ENCODE results near the gene HECTD2.
"Not testable (repeated sequence)": the region's sequence is repeated elsewhere in the genome, so short reads cannot be mapped to it uniquely, and the experiment has no call there.

HECTD2 gene

GRCh38 chr10:91412354-91413087, 2.4 kb downstream of the HECTD2 start:
- no peak for DNase-seq

GRCh38 chr10:91415816-91416215, 5.7 kb downstream of the HECTD2 start:
- no peak for DNase-seq

GRCh38 chr10:91416339-91416855, 6.3 kb downstream of the HECTD2 start:
- DNase-seq = no peak

GRCh38 chr10:91418416-91418815, 8.3 kb downstream of the HECTD2 start:
- DNase-seq = no peak

- DNase-seq = no peak
Measured at GRCh38 chr10:91420868-91421267, 10.7 kb downstream of the HECTD2 start.

- DNase-seq = no peak
Measured at GRCh38 chr10:91422915-91423314, 12.8 kb downstream of the HECTD2 start.

- no peak for DNase-seq
Measured at GRCh38 chr10:91424016-91424415, 13.9 kb downstream of the HECTD2 start.

GRCh38 chr10:91432175-91432574, 22.0 kb downstream of the HECTD2 start:
- DNase-seq = no peak

- DNase-seq = no peak
Measured at GRCh38 chr10:91433620-91434019, 23.5 kb downstream of the HECTD2 start.

GRCh38 chr10:91434041-91434440, 23.9 kb downstream of the HECTD2 start:
- no peak for DNase-seq

- no peak for DNase-seq
Measured at GRCh38 chr10:91435241-91435640, 25.1 kb downstream of the HECTD2 start.

GRCh38 chr10:91438228-91438627, 28.1 kb downstream of the HECTD2 start:
- DNase-seq = not testable (repeated sequence)

- DNase-seq = no peak
Measured at GRCh38 chr10:91444211-91445182, 34.4 kb downstream of the HECTD2 start.

- DNase-seq = no peak
Measured at GRCh38 chr10:91452063-91452462, 41.9 kb downstream of the HECTD2 start.

- DNase-seq = no peak
Measured at GRCh38 chr10:91453535-91453934, 43.4 kb downstream of the HECTD2 start.

- DNase-seq = not testable (repeated sequence)
Measured at GRCh38 chr10:91455135-91455534, 45.0 kb downstream of the HECTD2 start.

GRCh38 chr10:91460681-91461080, 50.5 kb downstream of the HECTD2 start:
- no peak for DNase-seq

- no peak for DNase-seq
Measured at GRCh38 chr10:91462423-91462822, 52.3 kb downstream of the HECTD2 start.

- no peak for DNase-seq
Measured at GRCh38 chr10:91464500-91464899, 54.4 kb downstream of the HECTD2 start.

- DNase-seq = no peak
Measured at GRCh38 chr10:91465261-91465660, 55.1 kb downstream of the HECTD2 start.

- no peak for DNase-seq
Measured at GRCh38 chr10:91467114-91467513, 57.0 kb downstream of the HECTD2 start.

GRCh38 chr10:91471602-91472001, 61.5 kb downstream of the HECTD2 start:
- no peak for DNase-seq

GRCh38 chr10:91472911-91473310, 62.8 kb downstream of the HECTD2 start:
- DNase-seq = no peak

GRCh38 chr10:91474009-91474408, 63.9 kb downstream of the HECTD2 start:
- DNase-seq = no peak
